GM21381 (cell line): ENCODE measurements around the gene HDAC9.

Experiments
- ATAC-seq: cut with Tn5 transposase; IDR thresholded peaks from one replicate; pipeline ENCODE4 v1.9.1; 2021; ENCODE audit warnings: mild to moderate bottlenecking, moderate library complexity; ENCODE audit not compliant: unreplicated experiment

Gene HDAC9

GRCh38 chr7:18521945-18522566, 26.5 kb downstream of the HDAC9 start:
- peak; percentile 62 for ATAC-seq

GRCh38 chr7:18524248-18524647, 28.7 kb downstream of the HDAC9 start:
- ATAC-seq, result no peak

- ATAC-seq, result no peak
Measured at GRCh38 chr7:18526368-18526878, 30.9 kb downstream of the HDAC9 start.

- no peak for ATAC-seq
Measured at GRCh38 chr7:18529239-18529638, 33.7 kb downstream of the HDAC9 start.

GRCh38 chr7:18530224-18531179, 35.0 kb downstream of the HDAC9 start:
- peak; percentile 68 for ATAC-seq

GRCh38 chr7:18531539-18531938, 36.0 kb downstream of the HDAC9 start:
- ATAC-seq, result no peak

GRCh38 chr7:18532813-18533212, 37.3 kb downstream of the HDAC9 start:
- no peak for ATAC-seq

- ATAC-seq, result no peak
Measured at GRCh38 chr7:18534481-18534880, 38.9 kb downstream of the HDAC9 start.

- ATAC-seq, result no peak
Measured at GRCh38 chr7:18535810-18536415, 40.4 kb downstream of the HDAC9 start.

GRCh38 chr7:18536486-18536885, 40.9 kb downstream of the HDAC9 start:
- ATAC-seq, result no peak

- peak; percentile 88 for ATAC-seq
Measured at GRCh38 chr7:18538554-18539250, 43.2 kb downstream of the HDAC9 start.

- no peak for ATAC-seq
Measured at GRCh38 chr7:18540396-18540795, 44.8 kb downstream of the HDAC9 start.

- ATAC-seq, result no peak
Measured at GRCh38 chr7:18541181-18541870, 45.8 kb downstream of the HDAC9 start.

GRCh38 chr7:18541871-18542212, 46.3 kb downstream of the HDAC9 start:
- no peak for ATAC-seq

GRCh38 chr7:18546576-18546975, 51.0 kb downstream of the HDAC9 start:
- no peak for ATAC-seq

GRCh38 chr7:18547509-18548187, 52.1 kb downstream of the HDAC9 start:
- ATAC-seq, result peak; percentile 78

- ATAC-seq, result no peak
Measured at GRCh38 chr7:18548534-18548933, 53.0 kb downstream of the HDAC9 start.

- ATAC-seq, result no peak
Measured at GRCh38 chr7:18550574-18550973, 55.0 kb downstream of the HDAC9 start.

GRCh38 chr7:18552316-18552916, 56.9 kb downstream of the HDAC9 start:
- ATAC-seq, result no peak
